GM12878 (cell line): ENCODE results near the gene TRIAP1.

Source experiments
- CTCF ChIP-seq, 3 experiments: IDR thresholded peaks in 2 of 3; conservative IDR thresholded peaks in 1 of 3; 2 replicates each; pipeline ENCODE4 v1.5.1; 2011; ENCODE audit warnings: low read depth in 3 of 3, low read length in 3 of 3, mild to moderate bottlenecking in 3 of 3, control low read depth in 2 of 3, moderate library complexity in 2 of 3, inconsistent platforms in 1 of 3, mixed read lengths in 1 of 3; ENCODE audit not compliant: control insufficient read depth in 2 of 3, insufficient read depth in 1 of 3; ENCODE audit errors: extremely low read depth in 1 of 3
- ZBTB40 ChIP-seq: fragments of 450-650 bp; IDR thresholded peaks from 2 replicates; pipeline ENCODE4 v1.6.1; 2016; ENCODE audit warnings: mild to moderate bottlenecking, moderate library complexity, borderline replicate concordance
- ZNF274 ChIP-seq: IDR thresholded peaks from one replicate; pipeline ENCODE4 v1.8.0; 2011; ENCODE audit not compliant: insufficient read length, insufficient read depth

DNA sequence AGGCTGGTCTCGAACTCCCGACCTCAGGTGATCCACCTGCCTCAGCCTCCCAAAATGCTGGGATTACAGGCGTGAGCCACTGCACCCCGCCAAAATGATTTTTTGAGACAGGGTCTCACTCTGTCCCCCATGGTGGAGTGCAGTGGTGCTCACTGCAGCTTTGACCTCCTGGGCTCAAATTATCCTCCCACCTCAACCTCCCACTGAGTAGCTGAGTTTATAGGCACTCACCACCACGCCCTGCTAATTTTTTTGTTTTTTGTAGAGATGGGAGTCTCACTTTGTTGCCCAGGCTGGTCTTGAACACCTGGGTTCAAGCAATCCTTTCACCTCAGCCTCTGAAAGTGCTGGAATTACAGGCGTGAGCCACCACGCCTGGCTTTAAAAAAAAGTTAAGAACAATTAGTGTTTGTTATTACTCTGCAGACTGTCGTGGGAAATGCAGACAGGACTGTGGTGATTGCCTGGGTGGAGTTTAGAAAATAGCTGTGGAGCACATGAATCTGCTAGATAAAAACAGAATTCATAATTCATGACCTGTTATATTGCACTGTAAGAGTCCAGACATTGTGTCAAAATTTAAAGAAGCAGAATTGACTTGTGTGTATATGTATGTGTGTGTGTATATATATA is 17.5 kb downstream of the TRIAP1 start:
- TF ChIP-seq ZNF274 = no peak
- no peak for TF ChIP-seq ZBTB40
- no peak for TF ChIP-seq CTCF (IDR thresholded peaks at IDR 0.05 in 2 of 3, conservative IDR thresholded peaks at IDR 0.05 in 1 of 3; ENCODE audit: control insufficient read depth in 2 of 3, extremely low read depth in 1 of 3, insufficient read depth in 1 of 3, low read depth in 3 of 3, low read length in 3 of 3)
